ENCODE results near the gene CDC5L. TPM values are rescaled to one million over a fixed set of nuclear protein-coding genes. Genes with fewer than 3 reads are reported as not detected.
A peak's percentile ranks its signal among the peaks of the same experiment; 100 is the strongest.
"Not testable (repeated sequence)": the region's sequence is repeated elsewhere in the genome, so short reads cannot be mapped to it uniquely, and the experiment has no call there.

Gene CDC5L
- total RNA-seq, 1 donor = 10.5 TPM

DNA sequence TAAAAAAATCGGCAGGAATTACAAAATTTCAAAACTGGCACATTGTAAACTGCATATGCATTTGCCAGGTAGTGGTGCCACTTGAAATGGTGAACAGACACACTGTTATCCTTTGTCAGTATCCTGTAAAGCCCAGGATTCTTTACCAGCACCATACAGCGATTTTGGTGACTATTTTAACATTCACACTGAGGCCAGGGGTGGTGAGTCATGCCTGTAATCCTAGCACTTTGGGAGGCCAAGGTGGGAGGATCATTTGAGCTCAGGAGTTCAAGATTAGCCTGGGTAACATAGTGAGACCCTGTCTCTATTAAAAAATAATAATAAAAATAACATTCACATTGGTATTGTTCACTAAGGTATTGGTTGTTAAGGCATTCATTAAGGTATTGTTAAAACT lies 61.7 kb downstream of the CDC5L start:
- not testable (repeated sequence) for DNase-seq (ENCODE audit: low read depth in 2 of 3, low spot score in 2 of 3)

DNA sequence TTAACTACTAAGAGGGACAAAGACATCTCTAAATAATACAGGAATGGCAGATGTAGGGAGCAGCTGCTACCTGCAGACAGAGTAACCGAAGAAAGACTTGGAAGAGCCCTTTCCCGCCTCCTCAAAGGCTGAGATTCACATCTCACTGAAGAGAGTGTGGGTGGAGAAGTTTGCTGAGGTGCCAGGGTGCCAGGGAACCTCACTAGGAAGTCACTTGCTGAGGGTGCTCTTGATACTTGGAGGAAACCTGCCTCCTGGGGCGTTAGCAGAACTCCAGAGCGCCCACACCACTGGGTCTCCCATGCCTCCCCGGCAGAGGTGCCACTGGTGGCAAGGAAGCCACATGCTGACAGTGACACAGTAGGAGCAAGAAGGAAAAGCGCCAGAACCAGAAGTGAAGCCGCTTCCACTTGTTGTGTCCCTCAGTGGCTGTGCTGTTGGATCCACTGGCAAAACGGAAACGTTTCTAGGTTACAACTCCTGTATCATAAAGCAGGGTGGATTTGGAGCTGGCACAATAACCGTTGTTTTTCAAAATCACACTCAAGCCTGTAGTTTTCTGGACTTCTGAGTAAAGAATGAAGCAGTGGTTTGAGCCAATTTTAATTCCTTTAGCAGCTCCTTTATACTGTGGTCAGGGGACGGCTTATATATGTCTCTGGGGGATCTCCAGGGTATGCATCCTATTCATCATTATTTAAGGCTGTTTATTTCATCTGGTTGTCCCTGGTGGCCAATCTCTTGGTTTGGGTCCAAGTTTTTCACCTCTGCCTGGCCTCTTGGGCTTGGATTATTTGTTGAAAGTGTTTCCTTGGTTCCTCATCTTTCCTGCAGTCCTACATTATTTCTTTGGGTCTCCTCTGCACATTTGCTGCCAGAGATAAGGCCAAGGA lies 64.5 kb downstream of the CDC5L start:
- no peak for DNase-seq (ENCODE audit: low read depth in 2 of 3, low spot score in 2 of 3)

DNA sequence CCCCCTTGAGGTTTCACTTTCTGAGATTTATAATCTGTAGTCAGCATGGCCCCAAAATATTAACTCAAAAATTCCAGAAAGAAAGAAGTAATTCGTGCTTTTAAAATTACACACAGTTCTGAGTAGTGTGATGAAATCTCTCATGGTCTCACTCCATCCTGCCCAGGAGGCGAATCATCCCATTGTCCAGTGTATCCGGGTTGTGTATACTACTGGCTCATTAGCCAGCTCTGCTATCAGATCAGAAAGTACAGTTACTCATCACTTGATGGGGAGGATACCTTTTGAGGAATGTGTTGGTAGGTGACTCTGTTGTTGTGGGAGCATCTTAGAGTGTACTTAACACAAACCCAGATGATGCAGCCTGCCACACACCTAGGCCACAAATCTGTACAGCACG lies 65.2 kb downstream of the CDC5L start:
- DNase-seq (ENCODE audit: low read depth in 2 of 3, low spot score in 2 of 3) = no peak

DNA sequence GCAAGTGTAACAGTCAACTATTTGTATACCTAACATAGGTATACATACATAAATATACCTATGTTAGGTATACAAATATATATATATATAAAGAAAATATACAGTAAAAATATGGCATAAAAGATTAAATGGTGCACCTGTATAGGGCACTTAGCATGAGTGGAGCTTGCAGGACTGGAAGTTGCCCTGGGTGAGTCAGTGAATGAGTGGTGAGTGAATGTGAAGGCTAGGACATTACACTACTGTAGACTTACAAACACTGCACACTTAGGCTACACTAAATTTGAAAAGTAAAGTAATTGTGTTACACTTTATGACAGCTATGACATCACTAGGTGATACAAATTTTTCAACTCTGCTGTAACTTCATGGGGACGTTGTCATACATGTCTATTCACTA lies 65.6 kb downstream of the CDC5L start:
- DNase-seq (ENCODE audit: low read depth in 2 of 3, low spot score in 2 of 3) = no peak

DNA sequence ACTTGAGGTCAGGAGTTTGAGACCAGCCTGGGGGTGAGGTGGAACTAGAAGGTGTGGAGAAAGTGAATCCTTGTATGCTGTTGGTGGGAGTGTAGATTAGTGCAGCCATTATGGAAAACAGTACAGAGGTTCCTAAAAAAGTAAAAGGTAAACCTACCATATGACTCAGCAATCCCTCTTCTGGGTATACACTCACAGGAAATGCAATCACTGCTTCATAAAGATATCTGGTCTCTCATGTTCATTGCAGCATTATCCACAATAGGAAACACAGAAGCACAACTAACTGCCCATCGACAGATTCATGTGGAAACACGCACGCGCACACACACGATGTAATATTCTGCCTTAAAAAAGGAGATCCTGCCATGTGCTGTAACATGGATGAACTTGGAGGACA lies 66.7 kb downstream of the CDC5L start:
- DNase-seq (ENCODE audit: low read depth in 2 of 3, low spot score in 2 of 3) = no peak

DNA sequence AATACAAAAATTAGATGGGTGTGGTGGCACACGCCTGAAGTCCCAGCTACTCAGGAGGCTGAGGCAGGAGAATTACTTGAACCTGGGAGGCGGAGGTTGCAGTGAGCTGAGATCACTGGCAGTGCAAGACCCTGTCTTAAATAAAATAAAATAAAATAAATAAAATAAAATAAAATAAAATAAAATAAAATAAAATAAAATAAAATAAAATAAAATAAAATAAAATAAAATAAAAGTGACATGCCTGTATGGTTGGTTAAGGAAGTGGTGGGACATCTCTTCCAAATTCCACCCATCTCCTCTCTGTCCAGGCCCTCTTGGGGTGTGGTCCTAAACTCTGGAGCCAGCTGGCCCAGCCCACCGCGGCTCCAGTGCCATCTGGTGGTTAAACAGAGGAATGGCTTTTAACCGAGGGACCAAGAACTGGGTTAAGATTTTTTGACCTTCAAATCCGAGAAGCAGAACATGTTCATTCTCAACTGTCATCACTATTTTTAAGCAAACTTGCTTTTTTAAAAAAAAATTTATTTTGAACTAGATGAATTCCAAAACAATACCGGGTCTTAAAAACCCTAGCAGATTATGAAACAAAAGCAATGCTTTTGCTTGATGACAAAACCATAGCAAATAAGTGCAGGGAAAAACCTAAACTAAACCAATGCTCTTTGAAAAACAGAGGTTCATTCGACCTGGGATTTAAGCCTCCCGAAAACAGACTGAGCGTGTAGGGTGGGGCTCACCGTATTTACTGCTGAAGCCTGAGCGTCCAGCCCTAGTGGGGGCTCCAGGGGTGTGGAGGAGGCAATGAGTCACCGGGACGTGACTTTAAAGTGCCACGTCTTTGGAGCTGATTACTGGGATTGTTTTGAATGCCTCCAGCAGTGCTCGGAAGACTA lies 68.8 kb downstream of the CDC5L start:
- peak in 2 of 3 donors; percentile 59 to 60 for DNase-seq (ENCODE audit: low read depth in 2 of 3, low spot score in 2 of 3)

DNA sequence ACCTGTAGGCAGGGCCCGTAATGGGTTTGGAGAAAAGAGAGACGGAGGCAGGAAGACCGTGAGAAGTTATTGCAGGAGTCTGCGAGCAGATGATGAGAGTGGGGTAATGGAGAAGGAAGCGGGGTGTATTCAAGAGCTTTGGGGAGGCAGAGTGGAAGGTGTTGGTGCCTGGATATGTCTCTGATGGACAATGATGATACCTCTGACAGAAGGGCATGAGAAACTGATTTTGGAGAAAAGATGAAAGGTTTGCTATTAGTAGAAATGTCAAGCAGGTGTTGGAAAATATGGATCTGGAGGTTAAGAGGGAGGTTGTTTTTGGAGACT lies 69.4 kb downstream of the CDC5L start:
- no peak for DNase-seq (ENCODE audit: low read depth in 2 of 3, low spot score in 2 of 3)

DNA sequence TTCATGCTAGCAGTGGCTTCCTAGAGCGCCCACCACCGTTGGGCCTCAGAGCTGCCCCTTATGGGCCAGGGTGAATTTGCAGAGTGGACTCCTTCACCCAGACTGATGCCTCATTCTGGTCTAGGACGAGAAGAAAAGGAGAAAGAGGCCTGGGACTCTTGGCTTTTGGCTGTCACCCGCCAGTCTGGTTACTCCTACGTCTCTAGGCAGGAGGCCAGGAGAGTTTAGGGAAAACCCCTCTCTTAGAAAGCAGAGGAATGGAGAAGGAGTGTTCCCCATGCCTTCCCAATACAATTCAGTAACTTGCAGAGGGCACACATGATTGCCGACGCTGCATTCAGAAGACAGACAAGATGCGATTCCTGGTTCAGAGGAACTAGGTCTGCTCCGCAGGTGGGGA lies 70.1 kb downstream of the CDC5L start:
- DNase-seq (ENCODE audit: low read depth in 2 of 3, low spot score in 2 of 3) = no peak

DNA sequence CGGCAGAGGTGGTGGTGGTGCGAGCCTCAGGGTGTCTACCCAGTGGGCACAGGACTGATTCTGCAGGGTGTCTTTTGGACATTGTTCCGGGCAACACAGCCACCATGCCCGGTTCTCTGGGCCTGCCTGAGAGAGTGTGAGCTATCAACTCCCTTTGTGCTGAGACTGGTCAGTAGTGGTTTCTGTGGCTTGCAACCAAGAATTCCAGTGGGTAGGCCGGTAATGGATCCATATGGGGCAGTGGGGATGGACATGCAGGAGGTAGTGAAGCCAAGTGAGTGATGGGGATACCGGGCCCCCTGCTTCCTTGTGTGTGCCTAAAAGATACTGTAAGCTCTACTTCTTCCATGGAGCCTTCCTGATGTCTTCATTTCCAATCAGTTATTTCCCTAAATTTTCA lies 71.0 kb downstream of the CDC5L start:
- DNase-seq (ENCODE audit: low read depth in 2 of 3, low spot score in 2 of 3) = no peak

DNA sequence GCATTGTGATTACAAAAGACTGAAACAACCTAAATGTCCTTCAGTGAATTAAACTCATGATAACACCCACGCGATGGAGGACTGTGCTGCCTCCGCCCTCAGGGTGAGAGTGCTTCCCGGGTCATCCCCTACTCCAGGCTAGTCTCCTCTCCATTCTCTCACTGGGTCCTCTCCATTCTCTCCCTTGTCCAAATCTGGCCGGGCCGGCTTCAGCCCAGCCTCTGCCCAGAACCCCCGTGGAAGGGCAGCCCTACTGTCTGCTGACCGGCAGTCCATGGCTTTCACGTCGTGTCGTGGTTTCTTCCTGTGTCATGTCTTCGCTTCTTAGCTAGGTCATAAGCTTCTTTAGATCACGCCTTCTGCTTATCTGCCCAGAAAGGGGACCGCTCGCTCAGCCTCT lies 74.8 kb downstream of the CDC5L start:
- DNase-seq (ENCODE audit: low read depth in 2 of 3, low spot score in 2 of 3) = no peak

DNA sequence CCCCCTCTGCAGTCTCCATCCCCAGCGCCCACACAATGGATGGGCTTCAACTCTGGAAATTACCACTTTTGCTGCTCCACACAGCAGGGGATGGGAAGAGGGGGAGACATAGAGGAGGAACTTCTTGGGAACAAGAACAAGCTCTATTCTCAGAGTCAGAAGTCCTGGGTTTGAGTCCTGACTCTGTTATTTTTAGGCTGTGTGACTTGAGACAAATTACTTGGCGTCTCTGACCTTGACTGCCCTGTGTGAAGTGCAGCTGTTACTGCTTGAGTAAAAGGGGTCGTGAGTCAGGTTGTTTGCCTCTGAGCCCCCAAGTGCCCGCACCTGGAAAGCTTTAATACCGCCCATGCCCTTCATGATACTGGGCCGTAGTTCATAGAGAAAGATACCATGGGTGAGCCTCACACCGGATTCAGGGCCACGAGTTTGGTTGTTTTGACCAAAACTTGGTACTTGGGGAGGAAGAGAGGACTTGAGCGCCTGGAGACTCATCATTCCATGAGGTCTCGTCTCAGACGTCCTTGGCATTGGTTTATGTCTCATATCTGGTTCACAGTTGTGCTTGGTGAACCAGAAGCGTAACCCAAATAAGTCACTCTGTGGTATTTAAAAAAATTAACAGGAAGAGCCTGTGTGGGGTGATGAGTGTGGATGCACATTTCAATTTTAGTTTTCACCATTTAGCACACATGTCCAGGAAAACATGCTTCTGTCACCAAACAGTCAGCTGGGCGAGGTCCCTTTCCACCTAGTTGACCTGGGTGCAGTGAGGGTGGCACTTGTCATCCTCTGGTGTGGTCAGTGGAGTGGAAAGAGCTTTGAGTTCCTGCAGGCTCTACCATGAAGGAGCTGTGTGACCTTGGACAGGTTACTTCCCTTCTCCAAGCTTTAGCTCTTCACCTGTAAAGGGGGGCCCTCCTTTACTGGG lies 75.6 kb downstream of the CDC5L start:
- peak in 2 of 3 donors; percentile 33 to 50 for DNase-seq (ENCODE audit: low read depth in 2 of 3, low spot score in 2 of 3)

DNA sequence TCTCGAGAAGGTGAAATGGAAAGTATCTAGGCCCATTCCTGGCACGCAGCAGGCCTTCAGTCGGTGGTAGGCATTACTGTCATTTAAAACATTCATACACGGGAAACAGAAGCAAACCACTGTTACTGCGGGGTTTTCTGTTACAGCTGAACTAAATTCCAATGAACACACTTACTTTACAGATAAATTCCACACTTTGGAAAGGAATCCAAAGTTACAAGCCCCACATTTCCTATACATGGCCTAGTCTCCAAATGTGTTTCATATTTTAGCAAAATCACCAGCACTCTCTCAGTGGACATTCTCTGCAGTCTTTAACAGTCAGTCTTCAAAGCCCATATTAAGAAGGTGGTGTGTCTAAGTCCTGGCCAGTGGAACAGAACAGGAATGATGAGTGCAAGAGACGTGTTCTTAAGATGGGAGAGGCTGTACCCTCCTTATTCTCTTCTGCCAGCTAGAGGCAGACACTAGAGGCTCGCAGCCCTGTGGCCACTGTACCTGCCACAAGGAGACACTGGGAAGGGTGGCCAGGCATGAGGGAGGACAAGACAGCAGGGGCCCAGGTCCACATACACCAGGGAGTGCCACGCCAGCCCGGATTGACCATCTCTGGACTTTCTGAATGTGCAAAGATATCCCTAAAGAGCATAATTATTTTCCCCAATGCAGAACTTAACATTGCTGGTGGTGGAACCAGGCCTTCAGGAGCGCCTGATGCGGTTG lies 76.4 kb downstream of the CDC5L start:
- no peak for DNase-seq (ENCODE audit: low read depth in 2 of 3, low spot score in 2 of 3)

DNA sequence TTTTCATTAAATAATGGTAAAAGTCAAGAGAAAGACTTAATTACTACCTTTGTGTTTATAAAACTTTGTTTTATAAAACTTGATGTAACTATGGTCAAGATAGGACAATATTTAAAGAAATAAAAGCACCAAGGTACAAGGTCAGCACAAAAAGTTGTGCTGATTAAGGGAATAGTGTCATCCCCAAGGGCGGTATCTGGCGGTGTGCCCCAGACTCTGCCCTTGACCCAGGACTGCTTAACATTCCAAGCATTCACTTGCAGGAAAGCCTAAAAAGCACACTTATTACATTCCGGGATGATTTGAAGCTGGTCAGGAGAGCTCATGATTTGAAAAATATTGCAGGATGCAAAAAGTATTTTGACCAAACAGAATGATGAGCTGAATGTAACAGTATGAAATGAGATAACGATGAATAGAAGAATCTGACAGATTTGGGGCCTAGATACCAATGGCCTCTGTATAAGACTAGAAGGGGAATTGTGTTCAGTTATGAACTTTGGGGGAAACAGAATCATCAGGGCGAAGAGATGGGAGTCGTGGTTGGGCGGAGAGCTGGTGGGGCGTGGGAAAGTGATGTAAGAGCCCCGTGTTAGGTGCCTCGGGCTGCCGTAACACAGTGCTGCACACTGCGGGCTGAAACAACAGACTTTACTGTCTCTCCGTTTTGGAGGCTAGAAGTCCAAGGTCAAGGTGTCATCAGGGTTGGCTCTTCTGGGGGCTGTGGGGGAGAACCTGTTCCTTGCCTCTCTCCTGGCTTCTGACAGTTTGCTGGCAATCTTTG lies 77.2 kb downstream of the CDC5L start:
- no peak for DNase-seq (ENCODE audit: low read depth in 2 of 3, low spot score in 2 of 3)

DNA sequence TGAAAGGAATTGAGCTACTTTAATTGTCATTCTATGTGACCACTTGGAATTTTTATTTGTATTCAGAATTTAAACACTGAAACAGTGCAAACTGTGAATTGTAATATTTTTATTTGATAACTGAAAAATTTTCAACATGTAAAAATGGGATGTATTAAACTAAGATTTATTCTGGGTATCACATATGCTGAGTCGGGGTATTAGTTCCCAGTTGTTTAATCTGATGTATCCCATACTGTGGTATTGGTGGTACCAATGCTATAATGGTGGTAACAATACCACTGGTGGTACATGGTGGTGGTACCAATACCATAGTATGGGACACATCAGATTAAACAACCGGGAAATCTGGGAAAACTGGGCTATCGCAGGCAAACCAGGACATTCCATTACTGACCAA lies 79.4 kb downstream of the CDC5L start:
- no peak for DNase-seq (ENCODE audit: low read depth in 2 of 3, low spot score in 2 of 3)

DNA sequence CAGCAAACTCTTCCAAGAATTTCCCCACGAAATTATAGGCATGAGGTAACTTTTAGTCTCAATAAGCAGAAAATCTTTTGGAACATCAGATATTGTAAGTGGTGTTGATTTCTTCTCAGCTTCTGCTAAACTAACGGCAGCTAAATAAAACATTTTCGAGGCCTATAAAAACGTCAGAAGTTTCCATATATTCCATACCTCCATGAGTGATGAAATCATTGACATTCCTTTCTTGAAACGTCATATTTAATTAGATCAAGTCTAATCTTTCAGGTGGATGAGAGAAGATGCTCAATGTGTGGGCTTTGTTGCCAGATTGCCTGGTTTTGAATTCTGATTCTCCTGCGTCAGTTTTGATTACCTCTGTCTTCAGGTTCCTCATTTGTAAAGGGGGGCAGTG lies 81.3 kb downstream of the CDC5L start:
- no peak for DNase-seq (ENCODE audit: low read depth in 2 of 3, low spot score in 2 of 3)

DNA sequence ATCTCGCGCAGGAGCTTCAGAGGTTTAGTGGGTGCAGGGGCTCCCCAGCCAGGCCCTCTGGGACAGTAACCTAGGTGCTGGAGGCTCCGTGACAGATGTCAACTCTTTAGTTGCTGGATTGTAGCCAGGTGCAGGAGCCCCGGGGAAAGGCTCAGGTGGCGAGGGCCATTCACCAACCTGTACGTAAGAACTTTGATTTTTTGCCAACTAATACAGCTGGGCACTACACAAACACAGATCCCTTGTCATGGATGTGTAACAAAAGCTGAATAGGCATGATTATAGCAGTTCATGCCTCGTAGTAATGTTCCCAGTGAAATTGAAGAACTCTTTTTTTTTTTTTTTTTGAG lies 82.6 kb downstream of the CDC5L start:
- no peak for DNase-seq (ENCODE audit: low read depth in 2 of 3, low spot score in 2 of 3)

DNA sequence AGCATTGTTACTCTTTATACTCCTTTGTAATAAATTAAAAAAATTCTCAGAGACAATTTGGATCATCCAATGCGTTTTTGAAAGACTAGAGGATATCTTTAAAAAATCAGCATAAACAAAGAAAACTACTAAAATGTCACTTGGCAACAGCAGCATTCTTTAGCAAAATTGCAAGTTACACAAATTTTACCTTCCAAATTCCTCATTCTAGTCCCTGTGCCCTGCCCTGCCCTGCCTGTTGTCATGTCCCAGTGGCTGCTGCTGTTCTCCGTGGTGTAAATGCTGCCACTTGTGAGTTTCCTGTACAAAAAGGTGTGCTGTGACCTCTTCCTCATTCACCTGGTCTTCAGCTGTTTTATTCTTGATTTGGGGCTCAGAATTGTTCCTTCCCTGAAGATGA lies 83.2 kb downstream of the CDC5L start:
- no peak for DNase-seq (ENCODE audit: low read depth in 2 of 3, low spot score in 2 of 3)

DNA sequence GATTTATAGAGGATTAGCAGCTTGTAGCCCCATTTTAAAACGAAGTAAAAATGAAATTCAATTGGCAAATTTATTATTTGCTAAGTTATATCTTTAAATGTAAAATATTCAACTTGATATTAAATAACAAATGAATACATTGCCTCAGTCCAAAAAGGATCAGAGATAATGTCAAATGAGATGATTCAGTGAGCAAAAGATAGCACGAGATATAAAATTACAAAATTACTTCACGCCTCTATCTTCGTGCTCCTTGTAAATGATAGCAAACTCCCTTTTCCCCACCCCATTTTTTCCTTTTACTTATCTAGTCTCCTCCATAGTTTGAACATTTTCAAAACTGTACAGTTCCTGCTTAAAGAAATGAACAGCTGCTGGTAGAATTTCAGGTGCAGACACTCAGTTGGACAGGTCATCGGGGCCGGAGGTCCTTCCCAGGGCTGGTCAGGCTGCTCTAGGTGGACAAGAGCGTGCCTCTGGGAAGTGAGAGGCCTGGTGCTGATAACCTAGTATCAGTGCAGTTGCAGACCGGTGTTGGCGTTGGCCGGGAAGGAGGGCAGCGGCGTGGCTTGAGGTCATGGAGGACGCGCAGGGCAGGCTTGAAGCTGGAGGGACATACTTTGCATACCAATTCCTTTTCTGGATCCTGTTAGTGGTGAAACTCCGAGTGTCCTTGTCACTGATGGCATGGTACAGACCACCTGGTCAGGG lies 83.9 kb downstream of the CDC5L start:
- no peak for DNase-seq (ENCODE audit: low read depth in 2 of 3, low spot score in 2 of 3)

All from hematopoietic multipotent progenitor cell (in vitro differentiated cells).